Peyer's patch (tissue), 4 donors: Measurements from ENCODE around the gene ZWILCH.

ENCODE experiments used
- CTCF ChIP-seq, 6 experiments: fragments of 450-650 bp in 4 of 6; fragments of 200-600 bp in 2 of 6; sonication (generic) in 1 of 6; IDR thresholded peaks; one replicate each; pipeline ENCODE4 v1.5.1; 2017 to 2019; ENCODE audit warnings: antibody characterized with exemption in 6 of 6, mild to moderate bottlenecking in 3 of 6, moderate library complexity in 1 of 6
- POLR2A ChIP-seq, 2 donors: fragments of 450-650 bp; IDR thresholded peaks; one replicate each; pipeline ENCODE4 v1.5.1; 2017; ENCODE audit warnings: antibody characterized with exemption in 2 of 2, mild to moderate bottlenecking in 2 of 2, moderate library complexity in 2 of 2

GRCh38 chr15:66569461-66570137 is 64.5 kb downstream of the ZWILCH start:
- TF ChIP-seq CTCF (IDR thresholded peaks at IDR 0.05) (no peak), POLR2A (IDR thresholded peaks at IDR 0.05) (no peak)
